NCI-H2107 (cell line): ENCODE measurements around the gene CALML3.

Experiments
- DNase-seq: peaks from one replicate; lab custom pipeline; 2025; lab: John Stamatoyannopoulos, UW

Gene CALML3

DNA sequence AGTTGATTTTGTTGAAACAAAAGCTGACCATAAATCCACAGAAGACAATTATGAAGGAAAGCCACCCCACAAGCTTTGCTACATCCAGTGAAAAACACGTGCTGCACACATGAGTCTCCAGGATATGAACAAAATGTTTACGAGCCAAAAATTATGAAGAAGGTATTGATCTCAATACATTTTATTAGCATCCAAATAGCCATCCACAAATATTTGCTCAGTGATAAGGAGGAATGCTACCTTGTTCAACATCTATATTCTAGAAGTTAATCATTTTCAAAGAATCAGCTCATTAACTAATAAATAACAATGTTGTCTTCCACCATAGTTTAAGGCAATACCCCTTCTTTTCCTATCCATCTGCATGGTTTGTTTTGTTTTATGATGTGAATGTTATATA lies 42.7 kb downstream of the CALML3 start:
- no peak for DNase-seq

DNA sequence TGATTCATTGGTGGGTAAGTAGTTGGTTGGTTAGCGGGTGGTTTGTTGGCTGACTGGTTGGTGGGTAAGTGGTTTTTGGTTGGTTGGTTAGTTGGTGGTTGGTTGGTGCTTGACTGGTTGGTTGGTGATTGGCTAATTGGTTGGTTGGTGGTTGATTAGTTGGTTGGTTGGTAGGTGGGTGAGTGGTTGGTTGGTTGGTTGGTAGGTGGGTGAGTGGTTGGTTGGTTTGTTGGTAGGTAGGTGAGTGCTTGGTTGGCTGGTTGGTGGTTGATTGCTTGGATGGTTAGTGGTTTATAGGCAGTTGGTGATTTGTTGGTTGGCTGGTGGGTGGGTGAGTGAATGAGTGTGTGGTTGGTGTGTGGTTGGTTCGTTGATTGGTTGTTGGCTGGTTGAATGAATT lies 44.2 kb downstream of the CALML3 start:
- no peak for DNase-seq

DNA sequence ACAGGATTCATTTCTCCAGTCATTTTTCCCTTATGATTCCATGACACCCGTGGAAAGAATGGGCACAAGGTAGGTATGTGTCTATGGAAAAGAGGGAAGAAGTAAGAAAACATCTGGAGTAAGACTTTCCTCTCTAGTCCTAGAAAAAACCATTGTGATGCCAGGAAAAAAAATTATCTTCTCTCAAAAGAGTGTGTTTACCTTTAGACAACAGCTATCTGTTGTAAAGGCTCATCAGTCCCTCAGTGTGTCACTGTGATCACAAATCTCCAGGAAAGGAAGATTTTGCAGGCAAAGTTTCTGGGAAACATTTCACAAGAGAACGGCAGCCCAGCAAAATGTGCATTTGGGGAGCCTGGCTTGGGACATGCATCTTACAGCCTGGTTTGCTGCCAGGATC lies 44.8 kb downstream of the CALML3 start:
- DNase-seq: no peak

DNA sequence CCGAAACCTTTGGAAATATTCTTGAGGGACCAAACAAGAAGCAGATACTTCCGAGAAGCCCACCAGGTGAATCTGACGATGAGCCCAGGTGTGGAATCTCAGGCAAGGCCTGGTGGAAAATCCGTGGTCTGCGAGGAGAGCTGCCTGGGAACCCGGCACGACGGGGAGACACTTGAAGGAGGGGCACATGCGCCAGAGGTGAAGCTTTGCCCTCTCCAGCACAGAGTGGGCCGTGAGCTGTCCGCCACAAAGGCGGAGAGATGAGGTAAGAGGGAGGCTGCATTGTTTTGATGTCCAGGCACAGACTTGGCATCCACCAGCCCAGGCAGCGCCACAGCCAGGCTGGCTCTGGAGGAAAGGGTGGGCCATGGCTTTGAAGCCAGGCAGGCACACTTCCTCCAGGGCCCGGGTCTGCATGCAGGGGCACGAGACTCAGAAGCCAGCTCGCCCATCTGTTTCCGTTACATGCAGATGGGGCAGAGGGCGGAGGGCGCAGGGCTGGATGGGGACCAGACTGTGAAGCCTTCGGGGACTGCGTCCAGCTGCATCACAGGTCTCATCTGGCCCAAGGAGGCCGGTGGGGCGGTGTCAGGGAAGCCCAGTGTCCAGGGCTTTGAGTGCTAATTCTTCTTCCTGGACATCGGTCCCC lies 45.4 kb downstream of the CALML3 start:
- DNase-seq: no peak

DNA sequence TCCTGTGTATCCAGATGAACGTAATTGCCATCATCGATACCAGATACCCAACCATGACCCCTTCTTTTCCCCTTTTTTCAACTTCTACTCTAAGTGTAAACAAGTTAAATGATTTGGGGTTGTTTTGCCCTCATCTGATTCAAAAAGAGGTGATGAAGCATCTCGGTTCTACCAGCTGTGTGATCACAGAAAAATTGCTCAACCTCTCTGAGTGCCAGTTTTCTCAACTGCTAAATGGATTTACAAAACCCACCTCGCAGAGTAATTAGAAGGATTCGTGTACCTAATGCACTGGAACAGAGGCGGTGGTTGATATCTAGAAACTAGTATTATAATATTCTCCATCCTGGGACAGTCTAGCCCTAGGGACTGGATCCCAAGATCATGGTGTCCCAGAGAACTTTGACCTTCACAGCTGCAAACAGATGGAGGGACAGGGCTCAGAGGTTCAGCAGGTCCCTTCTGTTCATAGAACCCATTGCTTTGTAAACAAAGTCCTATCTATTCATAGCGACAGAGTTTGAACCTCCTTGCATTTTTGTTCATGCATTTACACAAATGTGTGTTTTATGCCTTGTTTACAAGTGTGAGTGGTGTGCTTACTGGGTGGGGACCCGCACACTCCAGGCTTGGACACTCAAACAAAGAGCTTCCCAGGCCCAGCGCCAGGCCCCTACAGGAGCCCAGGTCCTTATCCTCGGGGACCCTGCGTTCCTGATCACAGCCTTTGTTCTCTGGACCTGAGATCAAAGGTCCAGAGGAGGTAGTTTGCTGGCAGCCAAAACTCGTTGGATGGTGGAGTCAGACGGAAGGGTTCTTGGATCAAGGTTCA lies 46.4 kb downstream of the CALML3 start:
- DNase-seq: no peak

DNA sequence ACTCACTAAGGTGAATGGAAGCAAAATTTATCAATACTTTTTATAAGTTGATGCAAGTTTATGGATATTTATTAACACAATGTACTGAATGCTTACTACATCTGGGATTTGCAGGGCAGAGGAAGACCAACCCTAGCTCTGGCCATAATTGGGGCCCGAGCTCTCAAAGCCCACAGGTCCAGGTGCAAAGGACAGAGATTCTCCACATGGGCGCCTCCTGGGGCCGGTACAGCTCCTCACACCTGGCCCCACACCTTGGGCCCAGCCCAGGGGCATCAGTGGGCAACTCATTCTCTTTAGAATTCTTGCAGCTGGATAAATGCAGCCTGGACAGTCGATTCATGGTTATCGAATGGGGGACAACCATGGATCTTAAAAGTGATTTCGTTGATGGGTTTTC lies 47.1 kb downstream of the CALML3 start:
- DNase-seq: no peak

DNA sequence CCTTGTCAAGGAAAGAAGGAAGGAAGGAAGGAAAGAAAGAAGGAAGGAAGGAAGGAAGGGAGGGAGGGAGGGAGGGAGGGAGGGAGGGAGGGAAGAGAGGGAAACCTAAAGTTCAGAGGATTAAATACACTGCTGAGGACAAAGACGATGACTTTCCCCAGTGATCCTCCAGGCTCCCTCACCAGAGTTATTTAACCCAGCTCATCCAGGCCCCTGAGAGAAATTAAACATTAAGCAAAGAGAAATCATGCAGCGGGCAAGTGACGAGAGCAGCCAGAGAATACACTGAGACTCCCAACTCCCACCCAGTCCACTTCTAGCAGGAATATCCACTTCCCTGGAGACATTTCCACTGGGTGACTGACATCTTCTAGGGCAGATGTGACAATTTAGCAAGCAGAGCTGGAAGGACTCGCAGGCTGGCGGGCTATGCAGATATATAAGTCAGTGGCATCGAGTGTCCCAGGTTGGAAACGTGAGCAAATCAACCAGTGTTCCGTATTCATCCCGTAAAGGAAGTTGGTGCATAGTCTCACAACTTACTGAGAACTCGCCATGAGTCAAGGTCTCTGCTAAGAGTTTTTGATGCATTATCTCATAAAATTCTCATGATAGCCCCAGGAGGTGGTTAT lies 48.7 kb downstream of the CALML3 start:
- DNase-seq: no peak

DNA sequence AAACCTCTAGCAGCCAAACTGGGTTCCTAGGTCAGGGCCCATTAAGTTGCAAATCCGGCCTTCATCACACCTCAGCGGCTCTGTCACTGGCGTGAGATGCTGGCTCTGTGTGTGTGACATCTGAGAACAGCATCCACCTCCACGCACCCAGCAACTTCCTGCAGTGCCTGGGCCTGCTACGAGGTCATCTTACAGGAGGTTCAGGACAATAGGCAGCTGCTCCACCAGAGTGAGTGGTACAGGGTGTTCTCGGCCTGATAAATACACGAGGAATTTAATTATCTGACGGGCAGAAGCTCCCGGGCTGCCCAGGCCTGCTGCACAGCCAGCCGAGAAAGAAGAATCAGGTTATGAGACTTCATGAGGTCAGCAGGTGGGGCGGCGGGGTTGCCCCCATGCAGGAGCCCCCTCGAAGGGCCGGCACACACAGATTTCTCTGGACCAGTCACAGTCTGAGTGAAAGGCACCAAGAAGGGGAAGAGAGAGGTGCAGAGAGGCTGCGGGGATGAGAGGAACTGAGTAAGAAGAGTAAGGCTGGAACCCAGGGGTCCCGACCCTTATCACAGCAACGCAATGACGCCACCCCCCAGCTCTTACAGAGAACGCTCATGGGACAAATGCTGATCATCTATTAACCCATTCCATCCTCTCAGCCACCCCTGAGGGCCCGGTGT lies 49.3 kb downstream of the CALML3 start:
- DNase-seq: no peak

DNA sequence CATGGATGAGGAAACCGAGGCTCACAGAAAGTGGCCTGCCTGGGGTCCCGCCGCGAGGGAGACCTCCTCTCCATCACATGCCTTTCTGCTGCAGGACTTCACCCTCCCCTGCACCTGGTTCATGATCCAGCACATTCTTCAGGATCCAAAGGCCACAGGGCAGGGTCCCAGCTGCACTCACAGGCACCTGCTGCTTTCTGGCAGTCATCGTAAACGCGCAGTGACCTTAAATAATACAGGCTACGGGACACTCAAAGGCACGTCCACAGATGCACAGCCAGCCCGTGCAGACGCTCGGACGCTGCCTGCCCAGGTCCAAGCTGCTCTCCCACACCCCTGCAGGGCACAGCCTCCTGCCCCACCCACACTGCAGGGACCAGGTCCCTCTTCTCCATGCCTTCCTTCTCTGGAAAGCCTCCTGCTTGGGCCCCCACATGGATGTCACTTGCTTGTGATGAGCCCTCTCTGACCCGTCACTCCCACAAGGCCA lies 49.9 kb downstream of the CALML3 start:
- DNase-seq: no peak

DNA sequence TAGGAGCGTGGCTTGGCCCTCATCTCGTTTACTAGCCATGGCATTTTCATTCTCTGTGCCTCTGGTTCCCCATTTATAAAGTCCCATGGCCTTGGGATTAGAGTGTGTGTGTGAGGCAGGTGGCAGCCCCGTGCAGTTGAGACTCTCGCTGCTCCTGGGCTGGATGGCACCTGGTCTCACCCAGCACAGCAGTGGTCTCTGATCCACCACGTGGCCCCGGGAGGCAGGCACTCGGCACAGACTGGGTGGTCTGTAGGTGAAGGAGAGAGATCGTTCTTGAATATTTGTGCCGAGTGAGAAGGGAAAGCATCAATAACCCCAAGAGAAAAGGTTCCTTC lies 50.4 kb downstream of the CALML3 start:
- no peak for DNase-seq

DNA sequence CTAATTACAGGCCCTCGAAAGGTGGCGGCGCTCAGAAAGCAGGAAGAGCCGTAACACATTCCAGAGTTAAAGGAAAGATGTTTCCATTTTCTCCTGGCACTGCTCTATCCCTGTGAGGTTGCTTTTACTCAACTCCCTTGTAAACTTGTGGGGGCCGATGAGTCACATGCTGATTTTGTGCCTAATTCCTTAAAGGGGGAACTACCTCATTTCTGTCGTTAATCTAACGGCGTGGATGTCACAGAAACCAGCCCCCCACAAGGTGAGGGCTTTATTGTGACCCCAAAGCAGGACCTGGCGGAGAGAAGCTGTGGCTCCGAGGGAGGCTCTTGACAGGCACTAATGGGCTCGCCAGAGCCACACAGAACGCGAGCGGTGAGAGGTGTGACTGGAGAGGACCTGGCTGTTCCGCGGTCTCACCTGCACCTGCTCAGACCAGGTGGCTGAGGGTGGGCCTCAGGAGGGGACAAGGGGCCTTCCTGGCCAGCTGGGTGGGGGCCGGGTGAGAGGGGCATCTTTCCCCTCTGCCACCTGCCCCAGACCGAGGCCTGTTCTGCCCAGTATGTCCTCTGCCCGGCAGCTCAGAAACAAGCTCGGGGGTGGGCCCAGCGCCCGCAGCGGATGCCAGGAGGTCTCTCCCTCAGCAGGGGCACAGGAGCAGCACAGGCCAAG lies 50.9 kb downstream of the CALML3 start:
- no peak for DNase-seq

DNA sequence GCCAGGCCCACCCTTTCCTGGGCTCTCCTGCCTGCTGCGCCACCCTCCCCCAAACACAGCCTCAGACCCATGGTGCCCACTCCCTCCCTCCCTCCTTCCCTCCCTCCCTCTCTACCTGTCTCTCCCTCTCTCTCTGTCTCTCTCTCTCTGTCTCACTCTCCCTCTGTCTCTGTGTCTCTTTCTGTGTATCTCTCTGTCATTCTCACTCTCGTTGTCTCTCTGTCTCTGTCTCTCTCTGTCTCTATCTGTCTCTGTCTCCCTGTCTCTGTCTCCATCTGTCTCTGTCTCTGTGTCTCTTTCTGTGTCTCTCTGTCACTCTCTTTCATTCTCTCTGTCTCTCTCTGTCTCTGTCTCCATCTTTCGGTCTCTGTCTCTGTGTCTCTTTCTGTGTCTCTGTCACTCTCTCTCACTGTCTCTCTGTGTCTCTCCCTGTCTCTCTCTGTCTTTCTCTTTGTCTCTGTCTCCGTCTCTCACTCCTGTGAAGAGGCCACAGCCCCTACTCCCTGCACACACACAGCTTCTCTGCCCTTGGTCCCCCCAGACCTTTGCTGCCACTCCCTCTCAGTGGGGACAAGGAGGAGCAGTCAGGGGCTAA lies 51.5 kb downstream of the CALML3 start:
- no peak for DNase-seq
